SU-DHL-6 (cell line): ENCODE data around the gene CCL22.

Experiments
- CTCF ChIP-seq: fragments of 200-600 bp; sonication (generic); IDR thresholded peaks from one replicate; pipeline ENCODE4 v1.5.1; 2017; ENCODE audit warnings: antibody characterized with exemption, mild to moderate bottlenecking, low read length, moderate library complexity; ENCODE audit not compliant: insufficient read depth, poor library complexity, severe bottlenecking
- EZH2phosphoT487 ChIP-seq: fragments of 200-600 bp; sonication (generic), shearing (Covaris generic); conservative IDR thresholded peaks from 2 replicates; pipeline ENCODE4 v1.6.1; 2018; ENCODE audit warnings: mild to moderate bottlenecking, antibody characterized with exemption, low read length, moderate library complexity, mixed read lengths

DNA sequence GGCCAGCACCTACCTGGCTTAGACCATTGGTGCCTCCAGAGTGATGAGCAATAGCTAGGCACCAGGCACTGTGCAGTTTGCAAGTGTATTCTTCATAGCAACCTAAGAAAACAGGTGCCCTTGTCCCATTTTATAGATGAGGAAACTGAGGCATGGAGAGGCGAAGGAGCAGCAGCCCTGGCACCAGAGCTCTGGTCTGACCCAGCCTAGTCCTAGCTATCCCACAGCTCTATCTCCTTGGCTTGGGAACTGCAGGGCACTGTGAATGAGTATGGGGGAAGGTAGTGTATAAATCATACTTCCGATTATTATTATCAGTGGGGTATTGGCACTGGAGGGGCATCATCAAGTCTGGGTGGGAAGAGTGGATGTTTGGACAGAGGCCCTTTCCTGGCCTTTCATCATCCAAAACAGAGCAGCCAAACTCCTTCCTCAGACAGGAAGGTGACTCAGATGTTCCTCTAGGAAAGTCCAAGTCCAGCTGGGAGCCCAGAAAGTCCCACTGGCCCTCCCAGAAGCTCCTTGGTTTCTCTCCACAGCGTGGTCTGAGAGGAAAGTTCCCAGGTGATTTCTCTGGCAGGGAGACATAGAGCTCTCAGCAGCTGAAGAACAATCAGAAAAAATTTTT lies 42.1 kb upstream of the CCL22 start:
- TF ChIP-seq CTCF (no peak), EZH2phosphoT487 (no peak)
